H1 (cell line): ENCODE data around the gene PEX5L. TPM values are rescaled to one million over a fixed set of nuclear protein-coding genes. Genes with fewer than 3 reads are reported as not detected.

Source experiments
- CTCF ChIA-PET: fragments of 300-600 bp; sonication (Branson Sonifier 250); formaldehyde crosslinking; loops from one replicate; lab custom pipeline; 2021; ENCODE audit not compliant: partially characterized antibody; lab: Charles Lee
- POLR2A ChIA-PET: fragments of 300-600 bp; sonication (Branson Sonifier 250); formaldehyde crosslinking; loops from one replicate; lab custom pipeline; 2021; ENCODE audit warnings: inconsistent platforms; ENCODE audit not compliant: partially characterized antibody; lab: Charles Lee
- DNase-seq, 2 experiments: peaks; one replicate each; pipeline versions ENCODE4 v3.0.0 to v3.0.0-alpha.2; 2010 to 2022; ENCODE audit warnings: low spot score in 2 of 2, low read depth in 1 of 2, mixed read lengths in 1 of 2
- FAIRE-seq: peaks from 2 replicates; lab custom pipeline; 2011; peaks lifted over from hg19 to GRCh38; lab: Jason Lieb, UNC
- H2AFZ ChIP-seq: 2 replicates; pipeline ENCODE4 v1.8.1; 2012; ENCODE audit warnings: low read length, inconsistent platforms
- H2AK5ac ChIP-seq: 2 replicates; pipeline ENCODE4 v1.6.1; 2013; ENCODE audit warnings: low read depth, low read length
- H2BK120ac ChIP-seq: replicated peaks from 2 replicates; pipeline ENCODE3; 2013; ENCODE audit warnings: low read depth, low read length, inconsistent platforms
- H2BK12ac ChIP-seq: 2 replicates; pipeline ENCODE4 v1.6.1; 2013; ENCODE audit warnings: low read depth, low read length
- H2BK15ac ChIP-seq: 2 replicates; pipeline ENCODE4 v1.6.1; 2013; ENCODE audit warnings: low read length
- H2BK20ac ChIP-seq: 2 replicates; pipeline ENCODE4 v1.6.1; 2013; ENCODE audit warnings: low read length
- H2BK5ac ChIP-seq: 2 replicates; pipeline ENCODE4 v1.6.1; 2013; ENCODE audit warnings: low read depth, low read length
- H3K14ac ChIP-seq: 2 replicates; pipeline ENCODE4 v1.6.1; 2013; ENCODE audit warnings: inconsistent platforms; ENCODE audit not compliant: insufficient read length
- H3K18ac ChIP-seq: 2 replicates; pipeline ENCODE4 v1.6.1; 2013; ENCODE audit warnings: low read length; ENCODE audit errors: extremely low read depth
- H3K23ac ChIP-seq: 2 replicates; pipeline ENCODE4 v1.6.1; 2013; ENCODE audit warnings: inconsistent platforms; ENCODE audit not compliant: insufficient read length
- H3K23me2 ChIP-seq: 2 replicates; pipeline ENCODE4 v1.6.1; 2013; ENCODE audit warnings: low read depth, low read length
- H3K27ac ChIP-seq: 2 replicates; pipeline ENCODE4 v1.6.1; 2011; ENCODE audit warnings: low read depth, low read length, inconsistent platforms
- H3K27me3 ChIP-seq, 4 experiments: replicated peaks in 1 of 4; 1 replicate in 1 of 4; 2 replicates in 3 of 4; pipeline versions ENCODE4 v1.6.1 to v1.8.1; 2011 to 2013; ENCODE audit warnings: low read length in 3 of 4, mild to moderate bottlenecking in 3 of 4, inconsistent platforms in 2 of 4, mixed read lengths in 2 of 4, moderate library complexity in 1 of 4; ENCODE audit not compliant: control insufficient read depth in 3 of 4, insufficient read depth in 3 of 4; ENCODE audit errors: extremely low read depth in 1 of 4
- H3K36me3 ChIP-seq, 4 experiments: 2 replicates each; pipeline versions ENCODE4 v1.6.1 to v1.8.1; 2011 to 2013; ENCODE audit warnings: mild to moderate bottlenecking in 4 of 4, low read length in 3 of 4, moderate library complexity in 2 of 4, control low read depth in 1 of 4, inconsistent platforms in 1 of 4; ENCODE audit not compliant: insufficient read depth in 4 of 4, control insufficient read depth in 2 of 4
- H3K4ac ChIP-seq: replicated peaks from 2 replicates; pipeline ENCODE3; 2013; ENCODE audit warnings: low read length, low read depth, mixed read lengths, inconsistent platforms; ENCODE audit not compliant: insufficient read length
- H3K4me1 ChIP-seq, 4 experiments: replicated peaks in 1 of 4; 1 replicate in 1 of 4; 2 replicates in 3 of 4; pipeline versions ENCODE4 v1.6.1 to v1.8.1; 2011 to 2013; ENCODE audit warnings: low read length in 3 of 4, inconsistent platforms in 2 of 4, mixed read lengths in 1 of 4; ENCODE audit not compliant: insufficient read depth in 4 of 4, control insufficient read depth in 3 of 4
- H3K4me2 ChIP-seq, 2 experiments: 2 replicates each; pipeline versions ENCODE4 v1.6.1 to v1.8.1; 2011 to 2013; ENCODE audit warnings: low read depth in 2 of 2, low read length in 2 of 2, control low read depth in 1 of 2, inconsistent platforms in 1 of 2, mild to moderate bottlenecking in 1 of 2; ENCODE audit not compliant: insufficient read depth in 1 of 2
- H3K4me3 ChIP-seq, 4 experiments: fragments of 200-600, 300-600 bp in 1 of 4; sonication (generic), shearing (Covaris generic), sonication (Bioruptor Twin) in 1 of 4; 2 replicates each; pipeline versions ENCODE4 v1.5.1 to v1.8.1; 2011 to 2016; ENCODE audit warnings: low read length in 4 of 4, low read depth in 3 of 4, control low read depth in 2 of 4, inconsistent platforms in 2 of 4, mild to moderate bottlenecking in 2 of 4, mixed read lengths in 1 of 4, moderate library complexity in 1 of 4; ENCODE audit not compliant: insufficient read depth in 2 of 4; ENCODE audit errors: extremely low read depth in 1 of 4
- H3K56ac ChIP-seq: replicated peaks from 2 replicates; pipeline ENCODE3; 2013; ENCODE audit warnings: low read depth, mild to moderate bottlenecking, mixed read lengths, low read length, inconsistent platforms; ENCODE audit not compliant: insufficient read length
- H3K79me1 ChIP-seq: 2 replicates; pipeline ENCODE4 v1.6.1; 2013; ENCODE audit warnings: low read depth, low read length, control low read depth
- H3K79me2 ChIP-seq, 2 experiments: 2 replicates each; pipeline versions ENCODE4 v1.6.1 to v1.8.1; 2012 to 2013; ENCODE audit warnings: low read length in 2 of 2, mild to moderate bottlenecking in 2 of 2, inconsistent platforms in 1 of 2; ENCODE audit not compliant: insufficient read depth in 2 of 2, control insufficient read depth in 1 of 2
- H3K9ac ChIP-seq, 4 experiments: replicated peaks in 1 of 4; 1 replicate in 1 of 4; 2 replicates in 3 of 4; pipeline versions ENCODE4 v1.6.1 to v1.8.1; 2011 to 2013; ENCODE audit warnings: low read depth in 3 of 4, low read length in 3 of 4, control low read depth in 2 of 4, mild to moderate bottlenecking in 2 of 4, moderate library complexity in 2 of 4, inconsistent platforms in 1 of 4; ENCODE audit errors: extremely low read depth in 1 of 4
- H3K9me3 ChIP-seq, 2 experiments: 2 replicates each; pipeline versions ENCODE4 v1.6.1 to v1.8.1; 2012 to 2013; ENCODE audit warnings: mild to moderate bottlenecking in 2 of 2, moderate library complexity in 2 of 2, control low read depth in 1 of 2, inconsistent platforms in 1 of 2, low read depth in 1 of 2, low read length in 1 of 2, mixed read lengths in 1 of 2; ENCODE audit not compliant: insufficient read depth in 2 of 2
- H4K20me1 ChIP-seq, 2 experiments: replicated peaks in 1 of 2; 2 replicates each; pipeline versions ENCODE3 to v1.8.1; 2011 to 2013; ENCODE audit warnings: inconsistent platforms in 2 of 2, low read length in 2 of 2, mild to moderate bottlenecking in 1 of 2; ENCODE audit not compliant: insufficient read depth in 2 of 2, control insufficient read depth in 1 of 2
- H4K5ac ChIP-seq: 2 replicates; pipeline ENCODE4 v1.6.1; 2013; ENCODE audit warnings: low read length, low read depth, mixed read lengths, inconsistent platforms; ENCODE audit not compliant: insufficient read length
- H4K8ac ChIP-seq: 2 replicates; pipeline ENCODE4 v1.8.0; 2013; ENCODE audit warnings: mild to moderate bottlenecking, moderate library complexity, low read length, inconsistent platforms; ENCODE audit not compliant: insufficient read depth; ENCODE audit errors: extremely low read depth
- H4K91ac ChIP-seq: replicated peaks from 2 replicates; pipeline ENCODE3; 2013; ENCODE audit warnings: low read length, mixed read lengths, inconsistent platforms; ENCODE audit not compliant: insufficient read length
- CEBPB ChIP-seq: IDR thresholded peaks from 2 replicates; pipeline ENCODE4 v1.6.1; 2012; ENCODE audit warnings: low read depth, low read length
- CHD1 ChIP-seq: IDR thresholded peaks from 2 replicates; pipeline ENCODE4 v1.6.1; 2012; ENCODE audit warnings: low read depth, low read length, improper control_type of control experiment
- CTBP2 ChIP-seq: IDR thresholded peaks from 2 replicates; pipeline ENCODE4 v1.7.0; 2011; ENCODE audit warnings: borderline replicate concordance, mild to moderate bottlenecking, moderate library complexity, mixed read lengths, low read length; ENCODE audit not compliant: insufficient read depth, insufficient read length
- JUN ChIP-seq: IDR thresholded peaks from 2 replicates; pipeline ENCODE4 v1.6.1; 2011; ENCODE audit warnings: low read depth, mild to moderate bottlenecking, improper control_type of control experiment, low read length
- POU5F1 ChIP-seq: IDR thresholded peaks from 2 replicates; pipeline ENCODE4 v1.6.1; 2011; ENCODE audit warnings: low read depth, mild to moderate bottlenecking, low read length, moderate library complexity
- RNF2 ChIP-seq: fragments of 200-900, 300-1000 bp; sonication (generic); IDR thresholded peaks from 2 replicates; pipeline ENCODE4 v1.7.1; 2016; ENCODE audit warnings: borderline replicate concordance, low read depth, mild to moderate bottlenecking, antibody characterized with exemption, low read length; ENCODE audit not compliant: poor library complexity, severe bottlenecking; ENCODE audit errors: missing control alignments
- RXRA ChIP-seq: IDR thresholded peaks from 2 replicates; pipeline ENCODE4 v1.6.1; 2011; ENCODE audit warnings: low read depth, mild to moderate bottlenecking, low read length, moderate library complexity; ENCODE audit not compliant: insufficient read depth
- SP1 ChIP-seq: IDR thresholded peaks from 2 replicates; pipeline ENCODE4 v1.6.1; 2011; ENCODE audit warnings: low read depth, low read length
- SP4 ChIP-seq: IDR thresholded peaks from 2 replicates; pipeline ENCODE4 v1.6.1; 2012; ENCODE audit warnings: low read length, inconsistent platforms
- SRF ChIP-seq: IDR thresholded peaks from 2 replicates; pipeline ENCODE4 v1.6.1; 2011; ENCODE audit warnings: mild to moderate bottlenecking, low read depth, low read length, moderate library complexity
- TAF7 ChIP-seq: optimal IDR thresholded peaks from 2 replicates; pipeline ENCODE3; 2011; ENCODE audit warnings: low read depth, mild to moderate bottlenecking, inconsistent platforms, low read length, moderate library complexity, borderline replicate concordance
- TCF12 ChIP-seq: IDR thresholded peaks from 2 replicates; pipeline ENCODE4 v1.6.1; 2011; ENCODE audit warnings: low read depth, mild to moderate bottlenecking, low read length
- TEAD4 ChIP-seq: IDR thresholded peaks from 2 replicates; pipeline ENCODE4 v1.6.1; 2012; ENCODE audit warnings: low read depth, low read length, inconsistent platforms, mixed read lengths
- YY1 ChIP-seq: IDR thresholded peaks from 2 replicates; pipeline ENCODE4 v1.6.1; 2011; ENCODE audit warnings: low read depth, mild to moderate bottlenecking, low read length
- WGBS, 2 experiments: shearing (Covaris generic) in 1 of 2; methylation state at CpG; one replicate each; pipeline versions ENCODE4 v1.1.6 to v1.1.7; 2013 to 2015; ENCODE audit warnings: low lambda C conversion rate in 2 of 2, mixed read lengths in 2 of 2, inconsistent platforms in 1 of 2, low coverage in 1 of 2, missing lambda C conversion rate in 1 of 2; ENCODE audit not compliant: insufficient replicate concordance in 2 of 2, insufficient coverage in 1 of 2, insufficient read length in 1 of 2; ENCODE audit errors: extremely low coverage in 1 of 2, missing lambda C conversion rate in 1 of 2; 5-methylcytosine and 5-hydroxymethylcytosine counted together
- polyA plus RNA-seq, 7 experiments: library from polyadenylated mRNA; depleted of rRNA in 3 of 7; stranded (reverse) in 5 of 7; unstranded in 2 of 7; fragments of >200 nt in 5 of 7; fragments of 200-250 nt in 2 of 7; gene quantifications; 1 replicate in 5 of 7; 2 replicates in 1 of 7; 4 replicates in 1 of 7; pipeline versions ENCODE4 v1.2.1 to v1.2.3, GENCODE V29; 2011 to 2013; ENCODE audit warnings: missing spikeins in 2 of 7, mixed read lengths in 2 of 7
- total RNA-seq: library from RNA; stranded (reverse); fragmentation: NEBNext Ultra II Directional; extraction: Animal tissue kit (Norgen Biotek cat#: 25700); gene quantifications from 2 replicates; pipeline ENCODE4 v1.2.1, GENCODE V29; 2021

Gene PEX5L
- total and polyA plus RNA-seq, 2 of the 8 experiments (the other 6 are each of a cell fraction or from before 2014, with no cell fraction given): 0.80 to 4.2 TPM

DNA sequence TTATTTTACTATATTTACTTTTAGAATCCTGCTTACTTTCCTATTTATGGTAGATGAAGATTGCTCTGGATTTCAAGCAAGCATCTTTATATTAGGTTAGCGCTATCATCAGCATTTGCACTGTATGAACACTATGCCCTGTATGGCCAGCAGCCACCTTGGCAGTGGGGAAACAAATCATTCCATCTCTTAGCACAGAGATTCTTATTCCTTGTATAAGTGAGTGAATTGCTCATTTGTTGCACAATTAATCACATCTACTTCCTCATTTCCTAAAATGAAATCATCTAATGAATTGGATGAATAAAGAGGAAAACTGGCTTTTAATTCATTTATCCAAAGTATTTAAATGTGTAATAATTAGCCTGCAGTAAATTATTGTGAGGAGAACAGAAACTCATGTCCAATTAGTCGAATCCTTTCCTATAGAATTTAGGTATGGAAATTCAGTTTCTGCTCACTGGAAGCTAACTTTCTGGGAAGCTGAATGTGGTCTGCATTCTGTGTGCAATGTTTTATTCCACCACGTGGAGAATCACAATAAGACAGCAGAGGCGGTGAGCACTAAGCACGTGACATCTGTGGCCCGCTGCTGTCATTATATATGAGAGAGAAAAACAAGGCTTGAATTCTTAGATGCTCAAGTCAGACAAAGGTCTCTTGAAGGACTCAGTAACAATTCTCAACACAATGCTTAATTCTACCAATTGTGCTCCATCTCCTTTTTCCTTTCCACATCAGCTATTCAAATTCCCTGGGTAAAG is 93.4 kb downstream of the PEX5L start:
- no peaks in the 10 kb centered on the region for H3K9me3 ChIP-seq
- H2BK5ac ChIP-seq: no peak overlapping the region
- H4K91ac ChIP-seq: no peak overlapping the region
- H3K27me3 ChIP-seq: no peaks in the 10 kb centered on the region
- H3K4me2 ChIP-seq: no peak overlapping the region
- CTCF ChIA-PET: no interaction called here
- no peak overlapping the region for H3K23ac ChIP-seq
- H4K20me1 ChIP-seq: no peaks in the 10 kb centered on the region
- H2BK15ac ChIP-seq: no peak overlapping the region
- no peak overlapping the region for H4K8ac ChIP-seq
- no peak for FAIRE-seq
- peaks cover 1% of the 10 kb centered on the region; the same call in 1 of the 2 replicates for H3K23me2 ChIP-seq
- no peak overlapping the region for H3K14ac ChIP-seq
- DNase-seq: no peak
- H2AFZ ChIP-seq: no peak overlapping the region
- H3K9ac ChIP-seq: no peak overlapping the region
- WGBS, 2 experiments: 89% methylated on average over 6 of the region's 6 CpGs; no CpG with 5 or more reads in 1 of the 2 experiments
- no peak overlapping the region for H2BK20ac ChIP-seq
- H2AK5ac ChIP-seq: no peak overlapping the region
- H3K4ac ChIP-seq: no peak overlapping the region
- peaks cover 0 to 4% (median under 1%) of the 10 kb centered on the region in 4 experiments; a peak in 3 of 7 replicates for H3K4me1 ChIP-seq
- no peaks in the 10 kb centered on the region for H3K36me3 ChIP-seq
- no peaks in the 10 kb centered on the region for H3K79me1 ChIP-seq
- H3K27ac ChIP-seq: no peak overlapping the region
- no peak overlapping the region for H2BK12ac ChIP-seq
- no peaks in the 10 kb centered on the region for H3K79me2 ChIP-seq
- H2BK120ac ChIP-seq: no peak overlapping the region
- H4K5ac ChIP-seq: no peak overlapping the region
- H3K56ac ChIP-seq: no peak overlapping the region
- H3K18ac ChIP-seq: no peak overlapping the region
- POLR2A ChIA-PET: no interaction called here
- no peak overlapping the region for H3K4me3 ChIP-seq
- TF ChIP-seq JUN (no peak), RNF2 (no peak), SP4 (no peak), TAF7 (no peak), TCF12 (no peak), RXRA (no peak), SP1 (no peak), YY1 (no peak), TEAD4 (no peak), CTBP2 (no peak), CHD1 (no peak), SRF (no peak), POU5F1 (no peak), CEBPB (no peak)
